Calu3 (cell line): Measurements from ENCODE around the gene SLC16A6. TPM values are rescaled to one million over a fixed set of nuclear protein-coding genes. Genes with fewer than 3 reads are reported as not detected.
"Not testable (repeated sequence)": the region's sequence is repeated elsewhere in the genome, so short reads cannot be mapped to it uniquely, and the experiment has no call there.

Source experiments
- BruUV-seq: library from RNA; stranded (reverse); fragments of 400-500 nt; replicated peaks from 2 replicates; lab custom pipeline; 2021; lab: Mats Ljungman, UMichigan
- CTCF ChIA-PET: fragments of 300-600 bp; sonication (Branson Sonifier 250); formaldehyde crosslinking; loops from one replicate; lab custom pipeline; 2022; ENCODE audit warnings: antibody characterized with exemption; lab: Charles Lee
- DNase-seq: peaks from one replicate; pipeline ENCODE4 v3.0.0; 2022
- H3K27ac Mint-ChIP-seq: one replicate; pipeline ENCODE4 v1.8.0; 2022; ENCODE audit warnings: mixed read lengths; ENCODE audit not compliant: unreplicated experiment
- H3K27me3 Mint-ChIP-seq: one replicate; pipeline ENCODE4 v1.8.0; 2022; ENCODE audit warnings: mixed read lengths; ENCODE audit not compliant: unreplicated experiment
- H3K36me3 Mint-ChIP-seq: one replicate; pipeline ENCODE4 v1.8.0; 2022; ENCODE audit warnings: mild to moderate bottlenecking, moderate library complexity, mixed read lengths; ENCODE audit not compliant: insufficient read depth, unreplicated experiment
- H3K4me1 Mint-ChIP-seq: one replicate; pipeline ENCODE4 v1.8.0; 2022; ENCODE audit warnings: mild to moderate bottlenecking, low read depth, mixed read lengths; ENCODE audit not compliant: unreplicated experiment
- H3K4me3 Mint-ChIP-seq: one replicate; pipeline ENCODE4 v1.8.0; 2022; ENCODE audit warnings: mild to moderate bottlenecking, low read depth, moderate library complexity, mixed read lengths; ENCODE audit not compliant: unreplicated experiment
- H3K9me3 Mint-ChIP-seq: one replicate; pipeline ENCODE4 v1.8.0; 2022; ENCODE audit warnings: low read depth, mixed read lengths; ENCODE audit not compliant: unreplicated experiment
- intact Hi-C: fragments of 100-400 bp; cut with micrococcal nuclease; formaldehyde crosslinking; loops from one replicate; pipeline ENCODE4 v1.10.0; 2022; ENCODE audit not compliant: unreplicated experiment
- total RNA-seq: library from RNA; stranded (reverse); gene quantifications from 2 replicates; pipeline ENCODE4 v1.2.3, GENCODE V29; 2022

The SLC16A6 gene
- total RNA-seq, 1 experiment from 2014 or later: 0.19 TPM

GRCh38 chr17:68219429-68219828 is 71.5 kb downstream of the SLC16A6 start:
- H3K36me3 Mint-ChIP-seq, H3K4me3 Mint-ChIP-seq, BruUV-seq, H3K4me1 Mint-ChIP-seq, H3K9me3 Mint-ChIP-seq, CTCF ChIA-PET, DNase-seq, intact Hi-C loops, H3K27ac Mint-ChIP-seq: not testable (repeated sequence)
- peaks cover 53% of the 10 kb centered on the region for H3K27me3 Mint-ChIP-seq

Other genes starting within 250 kb of the SLC16A6 start
- 59.5 and 62.2 TPM in 2 replicates for gene AMZ2, start 43.1 kb downstream of the SLC16A6 start, total RNA-seq
- gene ARSG, start 368 bp upstream of the SLC16A6 start, total RNA-seq: 1.4 and 2.4 TPM in 2 replicates
- 37.0 and 43.4 TPM in 2 replicates for gene WIPI1, start 166.4 kb upstream of the SLC16A6 start, total RNA-seq
- gene PRKAR1A, start 221.3 kb upstream of the SLC16A6 start, total RNA-seq: 239 and 248 TPM in 2 replicates